ENCODE results near the gene KCNK15.
"Not testable (repeated sequence)": the region's sequence is repeated elsewhere in the genome, so short reads cannot be mapped to it uniquely, and the experiment has no call there.

Gene KCNK15

GRCh38 chr20:44745598-44746366 lies at the start of gene KCNK15:
Gene KCNK15 (plus strand): TSS chr20:44745865. CDS start chr20:44745911, 46 bp downstream.
- DNase-seq (ENCODE audit: low read depth in 2 of 2), result peak in 1 of 2 donors; percentile 30

- no peak for DNase-seq (ENCODE audit: low read depth in 2 of 2)
Observed at GRCh38 chr20:44696315-44696714, 49.4 kb upstream of the KCNK15 start.

GRCh38 chr20:44697041-44697440 lies 48.6 kb upstream of the KCNK15 start:
- DNase-seq (ENCODE audit: low read depth in 2 of 2), result not testable (repeated sequence)

GRCh38 chr20:44698351-44698750 lies 47.3 kb upstream of the KCNK15 start:
- no peak for DNase-seq (ENCODE audit: low read depth in 2 of 2)

- DNase-seq (ENCODE audit: low read depth in 2 of 2), result no peak
Observed at GRCh38 chr20:44700306-44700705, 45.4 kb upstream of the KCNK15 start.

GRCh38 chr20:44701118-44701857 lies 44.4 kb upstream of the KCNK15 start:
- DNase-seq (ENCODE audit: low read depth in 2 of 2), result no peak

GRCh38 chr20:44701858-44702256 lies 43.8 kb upstream of the KCNK15 start:
- DNase-seq (ENCODE audit: low read depth in 2 of 2), result no peak

- DNase-seq (ENCODE audit: low read depth in 2 of 2), result no peak
Observed at GRCh38 chr20:44702776-44703175, 42.9 kb upstream of the KCNK15 start.

- DNase-seq (ENCODE audit: low read depth in 2 of 2), result no peak
Observed at GRCh38 chr20:44703183-44703925, 42.3 kb upstream of the KCNK15 start.

GRCh38 chr20:44703956-44704488 lies 41.6 kb upstream of the KCNK15 start:
- no peak for DNase-seq (ENCODE audit: low read depth in 2 of 2)

GRCh38 chr20:44704551-44704971 lies 41.1 kb upstream of the KCNK15 start:
- no peak for DNase-seq (ENCODE audit: low read depth in 2 of 2)

- no peak for DNase-seq (ENCODE audit: low read depth in 2 of 2)
Observed at GRCh38 chr20:44705364-44706094, 40.1 kb upstream of the KCNK15 start.

- DNase-seq (ENCODE audit: low read depth in 2 of 2), result no peak
Observed at GRCh38 chr20:44706301-44707017, 39.2 kb upstream of the KCNK15 start.

- DNase-seq (ENCODE audit: low read depth in 2 of 2), result no peak
Observed at GRCh38 chr20:44707018-44707579, 38.6 kb upstream of the KCNK15 start.

- DNase-seq (ENCODE audit: low read depth in 2 of 2), result no peak
Observed at GRCh38 chr20:44709380-44709779, 36.3 kb upstream of the KCNK15 start.

GRCh38 chr20:44709797-44710196 lies 35.9 kb upstream of the KCNK15 start:
- DNase-seq (ENCODE audit: low read depth in 2 of 2), result no peak

GRCh38 chr20:44711237-44711636 lies 34.4 kb upstream of the KCNK15 start:
- no peak for DNase-seq (ENCODE audit: low read depth in 2 of 2)

GRCh38 chr20:44714102-44714700 lies 31.5 kb upstream of the KCNK15 start:
- DNase-seq (ENCODE audit: low read depth in 2 of 2), result no peak

GRCh38 chr20:44714701-44715498 lies 30.8 kb upstream of the KCNK15 start, which contains the start of gene CCN5:
Gene CCN5 (plus strand): TSS chr20:44715369. CDS start chr20:44715391, 22 bp downstream.
- no peak for DNase-seq (ENCODE audit: low read depth in 2 of 2)

All from stimulated activated CD4-positive, alpha-beta T cell treated with anti-CD3 and anti-CD28 coated beads, Interleukin-1b, Interleukin-23, amount 100 ng/mL, for 1 hour (primary cell).